RWPE2 (cell line): ENCODE results near the gene SEC61A1.

Experiments used
- ATAC-seq: fragments of 200-7000 bp; cut with Tn5 transposase; 3 replicates; pipeline ENCODE4 v1.9.1; 2021; ENCODE audit warnings: low read depth
- DNase-seq: peaks from one replicate; pipeline ENCODE4 v3.0.0-alpha.2; 2020; ENCODE audit warnings: low spot score
- H3K27ac ChIP-seq: fragments of 450-650 bp; 2 replicates; pipeline ENCODE4 v1.5.1; 2017; ENCODE audit warnings: mild to moderate bottlenecking; ENCODE audit not compliant: poor library complexity, severe bottlenecking
- H3K27me3 ChIP-seq: fragments of 250-450 bp; sonication (Bioruptor Pico); 2 replicates; pipeline ENCODE4 v1.5.1; 2021; ENCODE audit warnings: mild to moderate bottlenecking, moderate library complexity; ENCODE audit not compliant: insufficient read depth, poor library complexity, severe bottlenecking
- H3K36me3 ChIP-seq: fragments of 250-450 bp; sonication (Bioruptor Pico); 2 replicates; pipeline ENCODE4 v1.5.1; 2020; ENCODE audit warnings: low read depth, mild to moderate bottlenecking, moderate library complexity
- H3K4me1 ChIP-seq: fragments of 250-450 bp; sonication (Bioruptor Pico); 2 replicates; pipeline ENCODE4 v1.5.1; 2021; ENCODE audit warnings: mild to moderate bottlenecking, moderate library complexity; ENCODE audit not compliant: insufficient read depth, poor library complexity, severe bottlenecking
- H3K4me3 ChIP-seq: fragments of 250-450 bp; sonication (Bioruptor Pico); 2 replicates; pipeline ENCODE4 v1.5.1; 2021; ENCODE audit warnings: mild to moderate bottlenecking, moderate library complexity; ENCODE audit not compliant: severe bottlenecking
- H3K9me3 ChIP-seq: fragments of 250-450 bp; sonication (Bioruptor Pico); 2 replicates; pipeline ENCODE4 v1.5.1; 2021; ENCODE audit warnings: mild to moderate bottlenecking, moderate library complexity; ENCODE audit not compliant: severe bottlenecking
- TF ChIP-seq, protein P1 (sequence below): fragments of 450-650 bp; IDR thresholded peaks from one replicate; pipeline ENCODE4 v1.5.1; 2017; ENCODE audit warnings: mild to moderate bottlenecking, moderate library complexity; ENCODE audit not compliant: poor library complexity, severe bottlenecking

Gene SEC61A1

DNA sequence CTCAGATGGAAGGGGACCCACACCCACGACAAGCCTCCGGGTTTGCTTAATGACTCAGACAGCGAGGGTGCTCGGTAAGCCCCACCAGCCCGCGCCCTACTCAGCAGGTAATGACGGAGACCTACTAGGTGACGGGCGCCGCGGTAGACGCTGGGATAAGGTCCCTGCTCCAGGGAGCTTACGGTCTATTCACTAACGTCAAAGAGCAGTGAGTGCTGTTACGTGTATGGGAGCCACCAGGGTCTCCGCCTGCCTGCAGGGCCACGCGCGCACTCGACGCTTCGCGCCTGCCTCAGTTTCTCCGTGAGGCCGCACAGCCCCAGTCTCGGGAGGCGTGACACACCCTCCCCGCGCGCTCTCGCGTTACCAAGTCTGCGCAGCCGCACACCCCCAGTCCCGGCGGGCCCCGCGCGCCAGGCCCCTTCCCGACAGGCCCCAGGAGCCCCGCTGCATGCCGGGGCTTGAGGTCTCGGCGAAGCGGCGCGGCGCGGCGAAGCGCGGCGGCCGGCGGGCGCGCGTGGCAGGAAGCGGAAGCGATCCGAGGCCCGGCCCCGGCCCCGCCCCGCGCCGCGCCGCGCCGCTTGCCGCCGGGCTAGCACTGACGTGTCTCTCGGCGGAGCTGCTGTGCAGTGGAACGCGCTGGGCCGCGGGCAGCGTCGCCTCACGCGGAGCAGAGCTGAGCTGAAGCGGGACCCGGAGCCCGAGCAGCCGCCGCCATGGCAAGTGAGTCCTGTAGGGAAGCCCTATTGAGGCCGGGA, at the start of gene SEC61A1:
Gene SEC61A1, plus strand, starts transcription at position 601 of the 758 bp plus-strand sequence. Its CDS starts 116 bp downstream, at position 717.
- Histone ChIP-seq H3K27me3 (peaks cover 3% of the 10 kb centered on the region), H3K36me3 (peaks cover 46% of the 10 kb centered on the region), H3K9me3 (no peaks in the 10 kb centered on the region), H3K27ac (peak within 1 kb of the TSS; percentile 59), H3K4me3 (peak within 1 kb of the TSS; percentile 96), H3K4me1 (peaks cover 17% of the 10 kb centered on the region)
- TF ChIP-seq, protein P1, sequence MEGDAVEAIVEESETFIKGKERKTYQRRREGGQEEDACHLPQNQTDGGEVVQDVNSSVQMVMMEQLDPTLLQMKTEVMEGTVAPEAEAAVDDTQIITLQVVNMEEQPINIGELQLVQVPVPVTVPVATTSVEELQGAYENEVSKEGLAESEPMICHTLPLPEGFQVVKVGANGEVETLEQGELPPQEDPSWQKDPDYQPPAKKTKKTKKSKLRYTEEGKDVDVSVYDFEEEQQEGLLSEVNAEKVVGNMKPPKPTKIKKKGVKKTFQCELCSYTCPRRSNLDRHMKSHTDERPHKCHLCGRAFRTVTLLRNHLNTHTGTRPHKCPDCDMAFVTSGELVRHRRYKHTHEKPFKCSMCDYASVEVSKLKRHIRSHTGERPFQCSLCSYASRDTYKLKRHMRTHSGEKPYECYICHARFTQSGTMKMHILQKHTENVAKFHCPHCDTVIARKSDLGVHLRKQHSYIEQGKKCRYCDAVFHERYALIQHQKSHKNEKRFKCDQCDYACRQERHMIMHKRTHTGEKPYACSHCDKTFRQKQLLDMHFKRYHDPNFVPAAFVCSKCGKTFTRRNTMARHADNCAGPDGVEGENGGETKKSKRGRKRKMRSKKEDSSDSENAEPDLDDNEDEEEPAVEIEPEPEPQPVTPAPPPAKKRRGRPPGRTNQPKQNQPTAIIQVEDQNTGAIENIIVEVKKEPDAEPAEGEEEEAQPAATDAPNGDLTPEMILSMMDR: no peak
- peak; percentile 88 for DNase-seq
- peak; percentile 90 for ATAC-seq

DNA sequence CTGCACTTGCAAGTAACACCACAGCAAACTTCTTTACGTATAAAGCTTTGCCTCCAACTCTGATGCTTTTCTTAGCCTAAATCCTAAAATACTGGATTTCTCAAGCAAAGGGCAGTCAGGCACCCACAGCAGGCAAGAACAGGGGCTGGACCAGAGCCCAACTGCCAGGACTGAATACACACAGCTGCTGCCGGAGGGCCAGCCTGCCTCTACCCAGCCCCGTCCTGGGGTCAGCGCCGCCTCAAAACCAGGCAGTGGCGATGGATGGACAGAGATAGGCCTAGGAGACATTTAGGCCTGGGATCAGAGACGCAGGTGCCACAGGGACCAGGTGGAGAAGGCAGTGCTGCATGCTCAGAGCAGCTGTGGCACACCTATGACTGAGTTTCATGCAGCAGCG, 47.6 kb upstream of the SEC61A1 start:
- Histone ChIP-seq H3K27me3 (no peaks in the 10 kb centered on the region), H3K27ac (no peak overlapping the region), H3K36me3 (no peaks in the 10 kb centered on the region), H3K4me3 (no peak overlapping the region), H3K9me3 (no peaks in the 10 kb centered on the region), H3K4me1 (no peaks in the 10 kb centered on the region)
- DNase-seq (no peak), ATAC-seq (no peak)
- TF ChIP-seq, protein P1: no peak

DNA sequence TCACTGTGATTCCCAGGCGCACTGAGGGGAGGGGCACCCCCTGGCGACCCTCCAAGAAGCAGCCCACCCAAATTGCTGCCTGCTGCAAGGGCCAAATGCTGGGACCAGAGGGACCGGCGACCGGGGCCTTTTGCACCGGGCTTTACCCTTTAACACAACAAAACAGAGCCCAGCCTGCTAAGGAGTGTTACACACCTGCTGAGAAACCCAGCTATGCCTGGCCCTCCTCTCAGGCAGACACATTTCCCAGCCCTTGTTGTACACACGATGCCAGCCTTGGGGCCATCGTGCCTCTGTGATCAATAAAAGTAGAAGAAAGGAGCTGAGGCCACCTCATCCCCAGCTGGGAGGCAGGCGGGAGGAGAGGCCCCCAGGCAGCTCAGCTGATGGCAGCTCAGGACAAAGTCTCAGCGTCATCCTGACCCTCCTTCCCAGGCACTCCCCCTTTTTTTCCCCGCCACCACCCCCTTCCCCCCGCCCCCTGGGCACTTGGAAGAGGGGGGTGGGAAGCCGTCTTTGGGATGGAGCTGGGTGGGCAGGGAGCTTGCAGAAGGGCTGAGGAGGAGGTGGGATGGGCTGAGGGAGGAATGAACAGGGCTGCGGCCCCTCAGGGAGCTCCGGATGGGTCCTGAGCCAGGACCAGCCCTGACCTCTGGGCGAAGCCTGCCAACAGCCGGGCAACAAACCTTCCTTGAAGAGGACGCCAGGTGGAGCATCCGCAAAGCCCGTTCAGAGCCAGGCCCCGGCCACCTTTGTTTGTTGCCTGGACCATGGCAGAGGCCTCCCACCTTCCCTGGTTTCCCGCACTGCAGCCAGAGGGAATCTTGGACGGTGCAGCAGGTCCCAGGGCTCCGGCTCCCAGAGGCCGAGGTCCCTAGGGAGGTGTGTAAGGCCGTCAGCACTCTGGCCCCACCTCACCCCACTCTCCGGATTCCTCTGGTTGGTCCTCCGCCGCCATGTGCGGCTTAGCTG, 45.9 kb upstream of the SEC61A1 start:
- Histone ChIP-seq H3K27me3 (no peaks in the 10 kb centered on the region), H3K4me3 (no peak overlapping the region), H3K27ac (no peak overlapping the region), H3K9me3 (no peaks in the 10 kb centered on the region), H3K4me1 (peaks cover under 1% of the 10 kb centered on the region), H3K36me3 (no peaks in the 10 kb centered on the region)
- TF ChIP-seq, protein P1: no peak
- DNase-seq: no peak
- ATAC-seq: no peak

DNA sequence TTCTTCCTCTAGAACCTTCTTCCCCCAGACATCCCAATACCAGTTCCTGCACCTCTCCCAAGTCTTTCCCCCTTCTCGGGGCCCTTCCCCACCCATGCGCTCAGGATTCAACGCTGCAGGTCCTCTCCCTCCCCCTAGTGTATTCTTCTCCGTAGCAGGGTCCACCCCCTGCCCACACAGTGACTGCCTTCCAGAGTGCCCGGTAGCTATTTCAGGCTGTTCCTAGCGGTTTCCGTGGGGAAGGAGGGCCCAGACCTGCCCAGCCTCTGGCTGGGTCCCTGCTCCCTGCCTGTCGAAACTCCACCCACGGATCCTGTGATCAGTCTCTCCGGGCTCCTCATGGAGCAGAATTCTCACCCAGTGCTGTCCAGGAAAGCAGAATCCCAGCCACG, 45.2 kb upstream of the SEC61A1 start:
- Histone ChIP-seq H3K9me3 (no peaks in the 10 kb centered on the region), H3K36me3 (no peaks in the 10 kb centered on the region), H3K4me1 (peaks cover 3% of the 10 kb centered on the region), H3K4me3 (no peak overlapping the region), H3K27ac (no peak overlapping the region), H3K27me3 (no peaks in the 10 kb centered on the region)
- TF ChIP-seq, protein P1: no peak
- DNase-seq: no peak
- no peak for ATAC-seq
